Neuron (in vitro differentiated cells): ENCODE data around the gene TTC39C.

Experiments
- H2AFZ ChIP-seq: one replicate; pipeline ENCODE4 v1.6.1; 2013; ENCODE audit warnings: low read depth, mild to moderate bottlenecking, inconsistent platforms, low read length, moderate library complexity
- H3K27me3 ChIP-seq: one replicate; pipeline ENCODE4 v1.6.1; 2013; ENCODE audit warnings: low read length; ENCODE audit not compliant: insufficient read depth
- H3K36me3 ChIP-seq: one replicate; pipeline ENCODE4 v1.6.1; 2013; ENCODE audit warnings: low read length; ENCODE audit not compliant: insufficient read depth
- H3K4me1 ChIP-seq: one replicate; pipeline ENCODE4 v1.6.1; 2013; ENCODE audit warnings: low read length; ENCODE audit not compliant: insufficient read depth
- H3K4me3 ChIP-seq: 2 replicates; pipeline ENCODE4 v1.5.1; 2013; ENCODE audit warnings: mild to moderate bottlenecking, low read length, moderate library complexity
- H3K9me3 ChIP-seq: one replicate; pipeline ENCODE4 v1.6.1; 2013; ENCODE audit warnings: low read length

The TTC39C gene

GRCh38 chr18:24173997-24174396, 159.4 kb downstream of the TTC39C start:
- H2AFZ ChIP-seq, result no peak overlapping the region
- H3K36me3 ChIP-seq, result peaks cover 41% of the 10 kb centered on the region
- no peaks in the 10 kb centered on the region for H3K27me3 ChIP-seq
- no peaks in the 10 kb centered on the region for H3K4me1 ChIP-seq
- no peaks in the 10 kb centered on the region for H3K9me3 ChIP-seq
- no peak overlapping the region for H3K4me3 ChIP-seq

- no peaks in the 10 kb centered on the region for H3K4me1 ChIP-seq
- no peak overlapping the region for H2AFZ ChIP-seq
- H3K9me3 ChIP-seq, result no peaks in the 10 kb centered on the region
- H3K4me3 ChIP-seq, result no peak overlapping the region
- peaks cover 35% of the 10 kb centered on the region for H3K36me3 ChIP-seq
- no peaks in the 10 kb centered on the region for H3K27me3 ChIP-seq
Measured at GRCh38 chr18:24176727-24177416, 162.3 kb downstream of the TTC39C start.

- no peaks in the 10 kb centered on the region for H3K9me3 ChIP-seq
- H3K36me3 ChIP-seq, result peaks cover 35% of the 10 kb centered on the region
- H2AFZ ChIP-seq, result no peak overlapping the region
- no peaks in the 10 kb centered on the region for H3K27me3 ChIP-seq
- no peak overlapping the region for H3K4me3 ChIP-seq
- no peaks in the 10 kb centered on the region for H3K4me1 ChIP-seq
Measured at GRCh38 chr18:24177499-24178133, 163.1 kb downstream of the TTC39C start.

- H3K4me3 ChIP-seq, result no peak overlapping the region
- H3K27me3 ChIP-seq, result no peaks in the 10 kb centered on the region
- H3K36me3 ChIP-seq, result peaks cover 24% of the 10 kb centered on the region
- H3K4me1 ChIP-seq, result peaks cover 6% of the 10 kb centered on the region
- H3K9me3 ChIP-seq, result no peaks in the 10 kb centered on the region
- H2AFZ ChIP-seq, result no peak overlapping the region
Measured at GRCh38 chr18:24180048-24180447, 165.5 kb downstream of the TTC39C start.

- Histone ChIP-seq H3K9me3 (no peaks in the 10 kb centered on the region), H3K4me1 (peaks cover 7% of the 10 kb centered on the region), H2AFZ (no peak overlapping the region), H3K27me3 (no peaks in the 10 kb centered on the region), H3K4me3 (no peak overlapping the region), H3K36me3 (peaks cover 19% of the 10 kb centered on the region)
Measured at GRCh38 chr18:24181806-24182205, 167.3 kb downstream of the TTC39C start.
